Activated T-cell treated with anti-CD3 and anti-CD28 coated beads, Interleukin-2, amount 50 U/mL, for 4 hours (primary cell): ENCODE data around the gene ISCA2. TPM values are rescaled to one million over a fixed set of nuclear protein-coding genes. Genes with fewer than 3 reads are reported as not detected.

Experiments
- ATAC-seq, 2 donors: fragments of 200-7000 bp; cut with Tn5 transposase; one replicate each; pipeline ENCODE4 v1.10.0; 2021
- DNase-seq: peaks from one replicate; pipeline ENCODE4 v3.0.0-alpha.2; 2020
- H3K27me3 Mint-ChIP-seq: one replicate; pipeline ENCODE4 v1.8.0; 2021; ENCODE audit warnings: low read depth, mixed read lengths
- H3K36me3 Mint-ChIP-seq: one replicate; pipeline ENCODE4 v1.8.0; 2022; ENCODE audit warnings: mixed read lengths; ENCODE audit not compliant: insufficient read depth
- H3K4me1 Mint-ChIP-seq: one replicate; pipeline ENCODE4 v1.8.0; 2021; ENCODE audit warnings: low read depth, mixed read lengths
- H3K4me3 Mint-ChIP-seq: one replicate; pipeline ENCODE4 v1.8.0; 2021; ENCODE audit warnings: mild to moderate bottlenecking, moderate library complexity, mixed read lengths
- H3K9me3 Mint-ChIP-seq: one replicate; pipeline ENCODE4 v1.8.0; 2021; ENCODE audit warnings: mixed read lengths
- total RNA-seq, 3 donors: library from RNA; stranded (reverse); gene quantifications; one replicate each; pipeline ENCODE4 v1.2.1, GENCODE V29; 2021

The ISCA2 gene
- total RNA-seq, 3 donors from 2014 or later, result 25.9 to 28.6 (median 28.0) TPM

DNA sequence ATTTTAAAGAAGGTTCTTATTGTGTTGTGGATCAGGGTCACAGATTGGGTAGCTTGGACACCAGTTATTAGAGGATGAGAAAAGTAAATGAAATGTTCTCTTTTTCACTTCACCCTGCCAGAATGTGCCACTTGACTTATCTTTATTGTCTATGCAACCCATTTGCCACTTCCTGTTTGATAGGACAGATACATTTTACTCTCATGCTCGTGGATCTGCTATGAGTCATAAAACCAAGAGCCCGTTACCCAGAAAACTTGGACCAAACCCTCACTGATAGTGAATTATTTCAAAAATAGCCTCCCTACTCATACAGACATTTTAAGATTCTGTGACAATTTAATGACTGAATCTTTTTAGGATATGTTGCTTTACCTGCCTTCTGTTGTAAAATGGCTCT, 1.8 kb downstream of the ISCA2 start:
- H3K9me3 Mint-ChIP-seq, result no peaks in the 10 kb centered on the region
- DNase-seq, result no peak
- peaks cover 6% of the 10 kb centered on the region for H3K36me3 Mint-ChIP-seq
- H3K4me3 Mint-ChIP-seq, result no peak overlapping the region
- H3K4me1 Mint-ChIP-seq, result peaks cover 30% of the 10 kb centered on the region
- no peak for ATAC-seq
- no peaks in the 10 kb centered on the region for H3K27me3 Mint-ChIP-seq

GRCh38 chr14:74500417-74501134, 7.0 kb downstream of the ISCA2 start:
- peaks cover 6% of the 10 kb centered on the region for H3K36me3 Mint-ChIP-seq
- peaks cover 7% of the 10 kb centered on the region for H3K4me1 Mint-ChIP-seq
- ATAC-seq, result no peak
- no peak for DNase-seq
- H3K9me3 Mint-ChIP-seq, result no peaks in the 10 kb centered on the region
- H3K27me3 Mint-ChIP-seq, result no peaks in the 10 kb centered on the region
- H3K4me3 Mint-ChIP-seq, result no peak overlapping the region

DNA sequence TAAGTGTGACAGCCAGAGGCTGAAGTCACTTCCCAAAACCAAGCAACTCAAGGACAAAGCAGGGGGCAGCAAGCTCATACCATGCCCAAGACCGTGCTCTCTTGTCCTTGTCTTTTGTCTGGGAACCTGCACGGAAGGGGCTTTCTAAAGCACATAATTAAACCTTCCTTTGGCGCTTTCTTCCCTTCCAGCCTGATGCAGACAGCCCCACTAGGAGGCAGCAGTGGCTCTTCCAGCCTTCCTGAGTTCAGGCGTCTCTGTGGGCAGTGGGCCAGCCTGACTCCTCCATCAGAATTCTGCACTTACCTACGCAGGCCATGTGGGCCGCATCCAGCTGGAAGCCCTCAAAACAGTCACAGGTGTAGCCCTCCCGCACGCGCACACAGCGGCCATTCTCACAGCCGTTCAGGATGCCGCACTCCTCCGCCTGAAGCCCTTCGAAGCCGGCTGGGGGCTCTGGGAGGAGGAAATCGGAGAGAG, 7.6 kb downstream of the ISCA2 start:
- no peak for DNase-seq
- Mint-ChIP-seq H3K4me1 (peaks cover 4% of the 10 kb centered on the region), H3K4me3 (no peak overlapping the region), H3K36me3 (peaks cover 6% of the 10 kb centered on the region), H3K9me3 (no peaks in the 10 kb centered on the region), H3K27me3 (no peaks in the 10 kb centered on the region)
- ATAC-seq, result no peak

DNA sequence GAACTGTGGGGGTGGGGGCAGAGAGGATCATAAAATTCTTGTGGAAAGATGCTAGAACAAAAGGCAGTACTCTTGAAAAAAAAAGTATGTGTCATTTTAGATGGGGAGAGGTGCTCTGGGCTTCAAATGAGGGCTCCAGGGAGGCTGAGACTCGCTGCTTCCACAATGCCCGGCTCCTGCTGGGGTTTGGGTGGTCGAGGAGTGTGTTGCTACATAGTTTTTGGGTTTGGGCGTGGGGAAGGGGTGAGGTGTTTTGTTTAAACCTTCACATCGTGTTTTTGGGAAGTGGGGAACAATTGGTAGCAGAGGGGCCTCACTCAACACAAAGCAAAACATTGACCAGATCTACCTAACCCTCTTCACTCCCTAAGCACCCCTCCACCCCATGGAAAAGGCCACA, 8.1 kb downstream of the ISCA2 start:
- H3K27me3 Mint-ChIP-seq, result no peaks in the 10 kb centered on the region
- H3K4me1 Mint-ChIP-seq, result peaks cover 2% of the 10 kb centered on the region
- ATAC-seq (no peak), DNase-seq (no peak)
- H3K36me3 Mint-ChIP-seq, result peaks cover 6% of the 10 kb centered on the region
- no peak overlapping the region for H3K4me3 Mint-ChIP-seq
- no peaks in the 10 kb centered on the region for H3K9me3 Mint-ChIP-seq

DNA sequence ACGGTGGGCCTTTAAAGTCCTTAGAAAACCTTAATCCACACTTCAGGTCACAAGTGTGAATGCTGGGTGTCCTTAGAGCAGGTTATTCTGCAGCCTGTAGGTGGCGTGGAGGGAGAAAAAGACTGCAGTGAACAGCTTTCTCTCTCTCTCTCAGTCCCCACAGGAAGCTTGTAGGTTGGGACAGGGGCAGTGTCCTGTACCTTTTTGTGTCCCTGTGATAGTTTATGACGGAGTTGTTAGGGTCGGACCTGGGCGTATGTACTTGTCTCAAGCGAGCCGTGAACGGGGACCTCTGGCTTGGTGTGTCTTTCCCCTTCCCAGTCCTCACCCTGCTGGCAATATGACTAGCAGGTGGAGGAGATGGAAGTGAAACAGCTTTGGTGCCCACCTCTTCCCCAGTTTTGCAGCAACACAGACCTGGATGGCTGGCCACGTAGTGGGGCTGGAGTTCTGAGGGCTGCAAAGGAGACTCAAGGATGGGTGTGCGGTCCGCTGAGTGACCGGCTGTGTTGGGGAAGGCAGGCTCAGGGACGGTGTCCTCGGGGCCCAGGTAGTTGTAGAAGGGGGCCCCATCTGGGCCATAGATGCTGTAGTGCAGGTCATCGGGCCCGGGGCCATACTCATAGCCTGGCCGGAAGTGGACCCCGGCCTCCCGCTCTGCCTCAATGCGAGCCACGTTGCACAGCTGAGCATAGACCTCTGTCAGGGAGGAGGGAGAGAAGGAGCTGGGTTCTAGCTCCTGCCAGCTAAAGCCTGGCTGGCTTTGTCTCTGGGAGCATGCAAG, 8.9 kb downstream of the ISCA2 start:
- Mint-ChIP-seq H3K36me3 (peaks cover 6% of the 10 kb centered on the region), H3K4me1 (peaks cover 2% of the 10 kb centered on the region), H3K9me3 (no peaks in the 10 kb centered on the region), H3K4me3 (no peak overlapping the region), H3K27me3 (no peaks in the 10 kb centered on the region)
- ATAC-seq (no peak), DNase-seq (no peak)

DNA sequence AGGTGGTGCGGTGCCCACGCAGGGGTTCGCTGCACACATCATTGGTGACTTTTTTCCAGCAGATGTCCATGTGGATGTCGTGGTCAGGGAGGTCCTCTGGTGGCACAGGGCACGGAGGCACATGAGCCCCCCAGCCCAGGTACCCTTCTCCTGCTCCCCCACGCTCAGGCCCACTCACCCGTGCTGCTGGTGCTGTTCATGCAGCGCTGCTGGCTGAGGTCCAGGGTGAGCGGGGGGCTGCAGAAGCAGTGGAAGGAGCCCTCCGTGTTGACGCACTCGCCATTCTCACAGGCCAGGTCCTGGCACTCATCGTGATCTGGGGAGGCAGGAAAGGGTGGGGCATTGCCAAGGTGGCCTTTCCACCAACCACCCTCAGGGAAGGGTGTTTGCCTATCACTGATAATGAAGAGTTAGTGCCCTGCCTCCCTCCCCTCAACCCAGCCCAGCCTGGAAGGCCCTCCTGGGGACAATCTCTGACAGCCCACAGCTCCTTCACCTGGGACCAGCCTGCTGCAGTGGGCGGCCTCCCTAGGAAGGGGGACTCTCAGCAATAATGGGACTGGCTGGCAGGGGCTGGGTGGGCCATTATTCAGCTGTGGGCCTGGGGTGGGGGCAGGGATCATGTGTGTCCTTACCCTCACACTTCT, 9.8 kb downstream of the ISCA2 start:
- H3K9me3 Mint-ChIP-seq, result no peaks in the 10 kb centered on the region
- no peaks in the 10 kb centered on the region for H3K27me3 Mint-ChIP-seq
- DNase-seq (no peak), ATAC-seq (no peak)
- peaks cover 5% of the 10 kb centered on the region for H3K36me3 Mint-ChIP-seq
- H3K4me1 Mint-ChIP-seq, result peaks cover 2% of the 10 kb centered on the region
- H3K4me3 Mint-ChIP-seq, result no peak overlapping the region

GRCh38 chr14:74503938-74504335, 10.4 kb downstream of the ISCA2 start:
- Mint-ChIP-seq H3K9me3 (no peaks in the 10 kb centered on the region), H3K4me3 (no peak overlapping the region), H3K27me3 (no peaks in the 10 kb centered on the region), H3K36me3 (peaks cover 2% of the 10 kb centered on the region), H3K4me1 (peaks cover 2% of the 10 kb centered on the region)
- ATAC-seq (no peak), DNase-seq (no peak)

DNA sequence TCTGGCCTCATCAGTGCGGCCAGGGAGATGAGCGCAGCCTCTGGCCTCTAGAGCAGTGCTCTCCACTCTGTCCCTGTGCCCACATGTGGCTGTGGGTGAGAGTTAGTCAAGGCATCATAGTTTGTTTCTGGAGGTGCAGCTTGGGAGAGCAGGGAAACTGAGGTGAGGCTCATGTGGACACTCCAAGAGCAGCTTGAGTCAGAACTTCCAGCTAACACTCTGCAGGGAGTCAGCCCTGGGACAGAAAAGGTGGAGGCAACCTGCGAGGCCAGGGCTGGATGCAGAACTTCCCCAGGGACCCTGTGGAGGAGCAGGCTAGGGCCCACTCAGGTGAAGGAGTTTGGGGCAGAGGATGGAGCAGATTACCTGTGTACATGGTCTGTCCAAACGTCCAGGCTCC, 10.8 kb downstream of the ISCA2 start:
- H3K9me3 Mint-ChIP-seq, result no peaks in the 10 kb centered on the region
- no peaks in the 10 kb centered on the region for H3K4me1 Mint-ChIP-seq
- no peak for ATAC-seq
- no peaks in the 10 kb centered on the region for H3K27me3 Mint-ChIP-seq
- no peak overlapping the region for H3K4me3 Mint-ChIP-seq
- H3K36me3 Mint-ChIP-seq, result no peaks in the 10 kb centered on the region
- no peak for DNase-seq

- Mint-ChIP-seq H3K9me3 (no peaks in the 10 kb centered on the region), H3K4me1 (no peaks in the 10 kb centered on the region), H3K36me3 (no peaks in the 10 kb centered on the region), H3K27me3 (peaks cover 2% of the 10 kb centered on the region), H3K4me3 (no peak overlapping the region)
- DNase-seq, result no peak
- ATAC-seq, result no peak
Measured at GRCh38 chr14:74504874-74505720, 11.5 kb downstream of the ISCA2 start.

DNA sequence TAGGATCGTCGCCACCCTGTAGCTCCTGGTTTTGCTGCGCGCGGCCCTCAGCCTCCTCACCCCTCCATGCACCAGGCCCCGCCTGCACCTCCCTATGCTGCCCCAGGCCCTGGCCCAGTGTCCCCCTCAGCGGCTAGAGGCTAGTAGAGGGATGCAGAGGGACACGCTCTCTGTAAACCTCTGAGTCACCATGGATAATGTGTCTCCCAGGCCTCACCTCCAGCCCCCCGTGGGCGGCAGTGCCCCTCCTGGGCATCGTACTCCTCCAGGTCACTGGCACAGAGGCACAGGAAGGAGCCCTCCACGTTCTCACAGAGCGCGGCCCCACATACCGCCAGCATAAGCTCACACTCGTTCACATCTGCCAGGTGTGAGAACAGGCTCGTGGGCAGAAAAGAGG, 12.3 kb downstream of the ISCA2 start:
- no peaks in the 10 kb centered on the region for H3K9me3 Mint-ChIP-seq
- no peaks in the 10 kb centered on the region for H3K36me3 Mint-ChIP-seq
- peaks cover 2% of the 10 kb centered on the region for H3K27me3 Mint-ChIP-seq
- no peak overlapping the region for H3K4me3 Mint-ChIP-seq
- no peaks in the 10 kb centered on the region for H3K4me1 Mint-ChIP-seq
- ATAC-seq, result no peak
- DNase-seq, result no peak

DNA sequence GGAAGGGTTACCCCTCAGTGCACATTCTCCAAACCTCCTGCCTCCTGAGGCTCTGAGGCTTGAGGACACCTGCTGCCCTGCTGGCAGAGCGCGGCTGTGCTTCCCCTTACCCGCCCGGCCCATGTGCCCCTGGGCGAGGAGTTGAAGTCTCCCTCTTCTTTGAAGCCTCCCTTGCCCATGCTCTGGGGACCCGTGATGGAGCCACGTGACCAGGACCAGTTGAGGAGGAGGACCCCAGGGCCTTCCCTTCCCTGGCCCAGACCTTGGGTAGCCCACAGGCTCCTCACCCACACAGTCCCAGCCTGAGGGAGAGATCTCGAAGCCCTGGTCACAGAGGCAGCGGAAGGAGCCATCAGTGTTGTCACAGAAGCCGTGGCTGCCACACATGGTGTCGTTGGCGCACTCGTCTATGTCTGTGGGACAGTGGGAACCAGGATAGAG, 12.9 kb downstream of the ISCA2 start:
- no peak overlapping the region for H3K4me3 Mint-ChIP-seq
- ATAC-seq (no peak), DNase-seq (no peak)
- no peaks in the 10 kb centered on the region for H3K36me3 Mint-ChIP-seq
- H3K27me3 Mint-ChIP-seq, result peaks cover 6% of the 10 kb centered on the region
- no peaks in the 10 kb centered on the region for H3K9me3 Mint-ChIP-seq
- no peaks in the 10 kb centered on the region for H3K4me1 Mint-ChIP-seq

DNA sequence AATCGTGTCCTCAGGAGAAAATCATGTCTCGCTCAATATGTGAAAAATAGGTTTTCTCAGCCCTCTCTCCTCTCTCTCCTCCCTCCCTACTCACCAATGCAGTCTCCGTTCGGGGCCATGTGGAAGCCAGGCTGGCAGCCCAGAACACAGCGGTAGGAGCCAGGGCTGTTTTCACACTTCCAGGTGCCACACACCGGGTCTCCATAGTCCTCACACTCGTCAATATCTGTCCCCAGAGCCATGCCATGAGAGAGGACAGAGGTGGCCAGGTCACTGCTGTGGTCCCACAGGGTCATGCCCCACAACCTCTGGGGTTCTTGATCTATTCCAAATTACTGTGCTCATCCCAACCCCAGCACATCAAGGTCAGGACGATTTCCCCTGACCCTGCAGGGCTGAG, 13.5 kb downstream of the ISCA2 start:
- no peaks in the 10 kb centered on the region for H3K4me1 Mint-ChIP-seq
- ATAC-seq, result no peak
- peaks cover 6% of the 10 kb centered on the region for H3K27me3 Mint-ChIP-seq
- no peaks in the 10 kb centered on the region for H3K9me3 Mint-ChIP-seq
- DNase-seq, result no peak
- no peak overlapping the region for H3K4me3 Mint-ChIP-seq
- H3K36me3 Mint-ChIP-seq, result no peaks in the 10 kb centered on the region

DNA sequence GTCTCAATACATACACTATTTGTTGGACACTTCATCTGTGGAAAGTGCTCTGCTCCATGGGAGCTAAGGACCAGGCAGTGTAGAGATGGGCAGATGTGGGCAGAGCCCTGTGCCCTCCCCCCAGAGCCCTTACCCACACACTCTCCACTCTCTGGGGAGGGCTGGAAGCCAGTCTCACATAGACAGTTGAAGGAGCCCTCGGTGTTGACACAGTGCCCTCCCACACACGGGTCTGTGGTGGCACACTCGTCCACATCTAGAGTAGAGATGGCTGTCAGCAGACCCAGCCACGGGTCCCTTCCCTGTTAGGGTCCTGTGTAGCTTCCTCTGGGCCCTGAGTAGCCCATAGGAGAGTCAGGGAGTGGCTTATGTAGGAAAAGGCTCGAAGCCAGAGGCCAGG, 14.3 kb downstream of the ISCA2 start:
- H3K36me3 Mint-ChIP-seq, result no peaks in the 10 kb centered on the region
- peaks cover 6% of the 10 kb centered on the region for H3K27me3 Mint-ChIP-seq
- no peaks in the 10 kb centered on the region for H3K4me1 Mint-ChIP-seq
- H3K4me3 Mint-ChIP-seq, result no peak overlapping the region
- ATAC-seq (no peak), DNase-seq (no peak)
- H3K9me3 Mint-ChIP-seq, result no peaks in the 10 kb centered on the region

GRCh38 chr14:74508292-74508731, 14.7 kb downstream of the ISCA2 start:
- no peaks in the 10 kb centered on the region for H3K36me3 Mint-ChIP-seq
- H3K4me1 Mint-ChIP-seq, result no peaks in the 10 kb centered on the region
- ATAC-seq (no peak), DNase-seq (no peak)
- H3K9me3 Mint-ChIP-seq, result no peaks in the 10 kb centered on the region
- H3K27me3 Mint-ChIP-seq, result peaks cover 6% of the 10 kb centered on the region
- no peak overlapping the region for H3K4me3 Mint-ChIP-seq
